ENCODE data around the gene CXCL8. TPM values are rescaled to one million over a fixed set of nuclear protein-coding genes. Genes with fewer than 3 reads are reported as not detected.

Gene CXCL8
- total RNA-seq, 4 donors from 2014 or later, result 1.4 to 3.8 (median 2.7) TPM

DNA sequence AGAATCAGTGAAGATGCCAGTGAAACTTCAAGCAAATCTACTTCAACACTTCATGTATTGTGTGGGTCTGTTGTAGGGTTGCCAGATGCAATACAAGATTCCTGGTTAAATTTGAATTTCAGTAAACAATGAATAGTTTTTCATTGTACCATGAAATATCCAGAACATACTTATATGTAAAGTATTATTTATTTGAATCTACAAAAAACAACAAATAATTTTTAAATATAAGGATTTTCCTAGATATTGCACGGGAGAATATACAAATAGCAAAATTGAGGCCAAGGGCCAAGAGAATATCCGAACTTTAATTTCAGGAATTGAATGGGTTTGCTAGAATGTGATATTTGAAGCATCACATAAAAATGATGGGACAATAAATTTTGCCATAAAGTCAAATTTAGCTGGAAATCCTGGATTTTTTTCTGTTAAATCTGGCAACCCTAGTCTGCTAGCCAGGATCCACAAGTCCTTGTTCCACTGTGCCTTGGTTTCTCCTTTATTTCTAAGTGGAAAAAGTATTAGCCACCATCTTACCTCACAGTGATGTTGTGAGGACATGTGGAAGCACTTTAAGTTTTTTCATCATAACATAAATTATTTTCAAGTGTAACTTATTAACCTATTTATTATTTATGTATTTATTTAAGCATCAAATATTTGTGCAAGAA is 2.3 kb downstream of the CXCL8 start:
- Histone ChIP-seq H3K36me3 (no peaks in the 10 kb centered on the region), H3K4me1 (peaks cover 0 to 6% of the 10 kb centered on the region in 2 donors), H3K9me3 (no peaks in the 10 kb centered on the region), H3K4me3 (replicated peaks in 1 of 3) (no peak overlapping the region), H3K27ac (no peak overlapping the region), H3K27me3 (no peaks in the 10 kb centered on the region)
- intact Hi-C loops (cut with DNase I), result no loop called here
- WGBS, 2 donors, result 90 to 94% methylated on average over 2 of the region's 2 CpGs
- DNase-seq, result no peak
- no peak for TF ChIP-seq POLR2A (IDR thresholded peaks at IDR 0.05)
- TF ChIP-seq, protein P1, sequence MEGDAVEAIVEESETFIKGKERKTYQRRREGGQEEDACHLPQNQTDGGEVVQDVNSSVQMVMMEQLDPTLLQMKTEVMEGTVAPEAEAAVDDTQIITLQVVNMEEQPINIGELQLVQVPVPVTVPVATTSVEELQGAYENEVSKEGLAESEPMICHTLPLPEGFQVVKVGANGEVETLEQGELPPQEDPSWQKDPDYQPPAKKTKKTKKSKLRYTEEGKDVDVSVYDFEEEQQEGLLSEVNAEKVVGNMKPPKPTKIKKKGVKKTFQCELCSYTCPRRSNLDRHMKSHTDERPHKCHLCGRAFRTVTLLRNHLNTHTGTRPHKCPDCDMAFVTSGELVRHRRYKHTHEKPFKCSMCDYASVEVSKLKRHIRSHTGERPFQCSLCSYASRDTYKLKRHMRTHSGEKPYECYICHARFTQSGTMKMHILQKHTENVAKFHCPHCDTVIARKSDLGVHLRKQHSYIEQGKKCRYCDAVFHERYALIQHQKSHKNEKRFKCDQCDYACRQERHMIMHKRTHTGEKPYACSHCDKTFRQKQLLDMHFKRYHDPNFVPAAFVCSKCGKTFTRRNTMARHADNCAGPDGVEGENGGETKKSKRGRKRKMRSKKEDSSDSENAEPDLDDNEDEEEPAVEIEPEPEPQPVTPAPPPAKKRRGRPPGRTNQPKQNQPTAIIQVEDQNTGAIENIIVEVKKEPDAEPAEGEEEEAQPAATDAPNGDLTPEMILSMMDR (IDR thresholded peaks at IDR 0.05), result no peak

DNA sequence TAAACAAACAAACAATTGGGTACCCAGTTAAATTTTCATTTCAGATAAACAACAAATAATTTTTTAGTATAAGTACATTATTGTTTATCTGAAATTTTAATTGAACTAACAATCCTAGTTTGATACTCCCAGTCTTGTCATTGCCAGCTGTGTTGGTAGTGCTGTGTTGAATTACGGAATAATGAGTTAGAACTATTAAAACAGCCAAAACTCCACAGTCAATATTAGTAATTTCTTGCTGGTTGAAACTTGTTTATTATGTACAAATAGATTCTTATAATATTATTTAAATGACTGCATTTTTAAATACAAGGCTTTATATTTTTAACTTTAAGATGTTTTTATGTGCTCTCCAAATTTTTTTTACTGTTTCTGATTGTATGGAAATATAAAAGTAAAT is 2.9 kb downstream of the CXCL8 start:
- no peaks in the 10 kb centered on the region for H3K27me3 ChIP-seq
- H3K4me3 ChIP-seq (replicated peaks in 1 of 3), result no peak overlapping the region
- no peaks in the 10 kb centered on the region for H3K9me3 ChIP-seq
- intact Hi-C loops (cut with DNase I), result no loop called here
- WGBS, 2 donors, result 92 to 99% methylated on average over 1 of the region's 1 CpG
- no peak overlapping the region for H3K27ac ChIP-seq
- H3K4me1 ChIP-seq, result peaks cover 0 to 6% of the 10 kb centered on the region in 2 donors
- no peak for TF ChIP-seq POLR2A (IDR thresholded peaks at IDR 0.05)
- DNase-seq, result no peak
- H3K36me3 ChIP-seq, result no peaks in the 10 kb centered on the region

DNA sequence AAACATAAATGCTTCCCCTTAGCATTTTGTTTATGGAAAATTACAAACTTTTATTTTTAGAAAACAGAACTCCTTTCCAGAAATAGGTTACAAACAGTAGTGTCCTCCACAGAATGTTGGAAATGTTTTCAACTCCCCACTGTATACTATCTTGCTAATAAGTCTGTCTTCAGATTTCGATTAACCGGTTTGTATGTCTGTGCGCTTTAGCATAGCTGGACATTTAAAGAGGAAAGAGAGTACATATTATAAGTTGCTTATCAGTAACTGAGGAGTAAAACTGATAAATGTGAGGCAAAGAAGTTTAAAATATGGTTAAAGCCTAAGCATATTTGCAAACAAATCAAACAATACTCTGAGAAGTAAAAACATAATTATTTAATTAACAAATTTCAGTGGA is 3.4 kb downstream of the CXCL8 start:
- intact Hi-C loops (cut with DNase I), result no loop called here
- 71 to 80% methylated on average over 3 of the region's 3 CpGs for WGBS, 2 donors
- no peak overlapping the region for H3K4me3 ChIP-seq (replicated peaks in 1 of 3)
- H3K27ac ChIP-seq, result no peak overlapping the region
- H3K9me3 ChIP-seq, result no peaks in the 10 kb centered on the region
- peaks cover 0 to 6% of the 10 kb centered on the region in 2 donors for H3K4me1 ChIP-seq
- H3K27me3 ChIP-seq, result no peaks in the 10 kb centered on the region
- no peak for DNase-seq
- no peaks in the 10 kb centered on the region for H3K36me3 ChIP-seq
- TF ChIP-seq, protein P1 (IDR thresholded peaks at IDR 0.05), result no peak
- TF ChIP-seq POLR2A (IDR thresholded peaks at IDR 0.05), result no peak

DNA sequence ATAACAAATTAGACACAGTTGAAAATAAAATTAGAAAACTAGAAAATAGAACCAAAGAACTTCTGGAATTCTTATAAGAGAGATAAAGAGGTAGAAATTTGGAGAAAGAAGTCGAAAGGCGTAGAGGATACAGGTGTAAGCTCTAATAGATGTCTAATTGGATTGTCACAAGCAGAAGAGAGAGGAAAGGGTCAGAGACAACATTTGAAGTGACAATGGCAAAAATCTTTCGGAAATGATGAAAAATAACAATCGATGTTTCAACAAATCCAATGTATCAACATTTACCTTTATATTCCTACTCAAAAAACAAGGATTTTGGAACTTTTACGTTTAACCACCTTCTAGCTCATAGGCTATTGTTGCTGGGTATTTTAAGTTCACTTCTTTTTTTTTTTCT is 3.8 kb downstream of the CXCL8 start:
- Histone ChIP-seq H3K36me3 (no peaks in the 10 kb centered on the region), H3K27me3 (no peaks in the 10 kb centered on the region), H3K27ac (no peak overlapping the region), H3K9me3 (no peaks in the 10 kb centered on the region), H3K4me3 (replicated peaks in 1 of 3) (no peak overlapping the region), H3K4me1 (peaks cover 0 to 6% of the 10 kb centered on the region in 2 donors)
- TF ChIP-seq POLR2A (IDR thresholded peaks at IDR 0.05), result no peak
- TF ChIP-seq, protein P1 (IDR thresholded peaks at IDR 0.05), result no peak
- intact Hi-C loops (cut with DNase I), result no loop called here
- DNase-seq, result no peak
- WGBS, 2 donors, result 87% methylated on average over 5 of the region's 5 CpGs

DNA sequence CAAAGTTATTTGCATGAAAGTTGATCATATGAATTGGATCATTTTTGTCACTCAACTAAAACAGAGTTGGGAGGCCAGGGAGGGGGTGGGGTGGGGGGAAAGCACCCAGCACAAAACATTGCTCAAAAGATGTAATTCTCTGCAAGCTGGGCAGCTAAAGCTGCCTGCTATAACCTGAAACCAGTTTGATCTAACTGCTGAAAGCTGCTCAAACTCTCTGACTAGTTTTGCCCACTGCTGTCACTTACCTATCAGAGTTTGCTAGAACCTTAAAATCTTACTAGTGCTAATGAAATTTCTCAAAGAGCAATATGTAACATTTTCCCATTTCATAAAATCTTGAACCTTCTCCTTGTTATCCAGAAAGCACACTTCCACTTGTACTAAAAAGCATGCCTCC is 10.4 kb downstream of the CXCL8 start:
- H3K9me3 ChIP-seq, result no peaks in the 10 kb centered on the region
- H3K27ac ChIP-seq, result no peak overlapping the region
- H3K27me3 ChIP-seq, result no peaks in the 10 kb centered on the region
- DNase-seq, result no peak
- TF ChIP-seq, protein P1 (IDR thresholded peaks at IDR 0.05), result no peak
- TF ChIP-seq POLR2A (IDR thresholded peaks at IDR 0.05), result no peak
- no peaks in the 10 kb centered on the region for H3K4me1 ChIP-seq
- H3K36me3 ChIP-seq, result no peaks in the 10 kb centered on the region
- H3K4me3 ChIP-seq (replicated peaks in 1 of 3), result no peak overlapping the region
- intact Hi-C loops (cut with DNase I), result no loop called here
